HepG2 (cell line): ENCODE data around the gene MT1F. TPM values are rescaled to one million over a fixed set of nuclear protein-coding genes. Genes with fewer than 3 reads are reported as not detected.

Source experiments
- ATAC-seq: fragments of 200-7000 bp; cut with Tn5 transposase; 3 replicates; pipeline ENCODE4 v1.9.1; 2020; ENCODE audit warnings: mild to moderate bottlenecking, moderate library complexity
- BruUV-seq: library from RNA; stranded (reverse); fragments of 400-500 nt; replicated peaks from 2 replicates; lab custom pipeline; 2021; lab: Mats Ljungman, UMichigan
- CTCF ChIA-PET: fragments of 300-600 bp; formaldehyde crosslinking; extraction: SDS; loops from one replicate; lab custom pipeline; 2021; ENCODE audit warnings: low total read pairs, inconsistent platforms, low intra/inter-chr PET ratio; lab: Yijun Ruan, JAX
- POLR2A ChIA-PET: fragments of 350-600 bp; sonication (Branson Sonifier 250); formaldehyde crosslinking; loops from one replicate; lab custom pipeline; 2020; ENCODE audit warnings: antibody characterized with exemption, inconsistent platforms; lab: Yijun Ruan, JAX
- DNase-seq: peaks from one replicate; pipeline ENCODE4 v3.0.0-alpha.2; 2015; ENCODE audit warnings: low spot score
- FAIRE-seq: peaks from 3 replicates; lab custom pipeline; 2011; peaks lifted over from hg19 to GRCh38; lab: Jason Lieb, UNC
- H2AFZ ChIP-seq: one replicate; pipeline ENCODE4 v1.6.1; 2011; ENCODE audit warnings: low read length, inconsistent platforms
- H3K27ac ChIP-seq: fragments of 300-600 bp; 3 replicates; pipeline ENCODE4 v1.8.0; 2011; ENCODE audit warnings: mixed run types, mild to moderate bottlenecking, mixed read lengths, low read length, inconsistent platforms; ENCODE audit not compliant: insufficient read depth; ENCODE audit errors: extremely low read length
- H3K27me3 ChIP-seq, 2 experiments: fragments of 200-600 bp in 1 of 2; 2 replicates in 1 of 2; 3 replicates in 1 of 2; pipeline versions ENCODE4 v1.6.0 to v1.8.0; 2011; ENCODE audit warnings: low read length in 2 of 2, mild to moderate bottlenecking in 2 of 2, moderate library complexity in 2 of 2, inconsistent platforms in 1 of 2; ENCODE audit not compliant: insufficient read depth in 2 of 2, control insufficient read depth in 1 of 2
- H3K36me3 ChIP-seq, 2 experiments: fragments of 200-600 bp in 1 of 2; replicated peaks in 1 of 2; 2 replicates in 1 of 2; 3 replicates in 1 of 2; pipeline versions ENCODE4 v1.5.1 to v1.8.0; 2011; ENCODE audit warnings: low read length in 2 of 2, inconsistent platforms in 1 of 2; ENCODE audit not compliant: insufficient read depth in 2 of 2, control insufficient read depth in 1 of 2
- H3K4me1 ChIP-seq: 2 replicates; pipeline ENCODE4 v1.5.1; 2012; ENCODE audit warnings: low read length, inconsistent platforms; ENCODE audit not compliant: insufficient read depth
- H3K4me2 ChIP-seq: 2 replicates; pipeline ENCODE4 v1.6.0; 2011; ENCODE audit warnings: low read depth, low read length, inconsistent platforms
- H3K4me3 ChIP-seq, 3 experiments: fragments of 200-600 bp in 1 of 3; sonication (generic), shearing (Covaris generic) in 1 of 3; replicated peaks in 1 of 3; 2 replicates each; pipeline ENCODE4 v1.5.1; 2011 to 2016; ENCODE audit warnings: low read length in 3 of 3, inconsistent platforms in 2 of 3, low read depth in 2 of 3, mild to moderate bottlenecking in 2 of 3, control low read depth in 1 of 3, mixed read lengths in 1 of 3; ENCODE audit not compliant: insufficient read depth in 1 of 3
- H3K79me2 ChIP-seq: one replicate; pipeline ENCODE4 v1.6.1; 2011; ENCODE audit warnings: low read length, inconsistent platforms; ENCODE audit not compliant: insufficient read depth
- H3K9ac ChIP-seq: 2 replicates; pipeline ENCODE4 v1.6.0; 2011; ENCODE audit warnings: mild to moderate bottlenecking, low read depth, low read length, inconsistent platforms; ENCODE audit not compliant: insufficient read depth
- H3K9me3 ChIP-seq: 2 replicates; pipeline ENCODE4 v1.5.1; 2012; ENCODE audit warnings: mild to moderate bottlenecking, low read length
- H4K20me1 ChIP-seq: 2 replicates; pipeline ENCODE4 v1.6.0; 2011; ENCODE audit warnings: inconsistent platforms, mild to moderate bottlenecking, low read length, moderate library complexity; ENCODE audit not compliant: insufficient read depth
- LBX2 ChIP-seq: sonication (generic); formaldehyde crosslinking; IDR thresholded peaks from 2 replicates; pipeline ENCODE4 v1.5.0; 2020; ENCODE audit warnings: missing genetic modification reagents, mild to moderate bottlenecking, borderline replicate concordance
- MAFF ChIP-seq: IDR thresholded peaks from 2 replicates; pipeline ENCODE4 v1.6.1; 2011; ENCODE audit warnings: low read depth, low read length, improper control_type of control experiment
- MAFG ChIP-seq: sonication (generic); formaldehyde crosslinking; IDR thresholded peaks from 2 replicates; pipeline ENCODE4 v1.5.1; 2020; ENCODE audit warnings: mild to moderate bottlenecking, missing genetic modification reagents
- MAFK ChIP-seq, 2 experiments: IDR thresholded peaks in 1 of 2; conservative IDR thresholded peaks in 1 of 2; 2 replicates each; pipeline ENCODE4 v1.6.1; 2011; ENCODE audit warnings: improper control_type of control experiment in 2 of 2, low read length in 2 of 2
- ZBTB7B ChIP-seq: sonication (generic); formaldehyde crosslinking; IDR thresholded peaks from 2 replicates; pipeline ENCODE4 v1.4.0; 2020; ENCODE audit warnings: missing genetic modification reagents
- ZHX2 ChIP-seq, 2 experiments: sonication (generic) in 1 of 2; formaldehyde crosslinking in 1 of 2; IDR thresholded peaks; 2 replicates each; pipeline versions ENCODE4 v1.6.1 to v1.9.0; 2014 to 2022; ENCODE audit warnings: antibody characterized with exemption in 1 of 2, borderline replicate concordance in 1 of 2, inconsistent platforms in 1 of 2, low read depth in 1 of 2, missing genetic modification reagents in 1 of 2
- WGBS: methylation state at CpG from one replicate; pipeline ENCODE4 v1.1.6; 2017; ENCODE audit warnings: low lambda C conversion rate; 5-methylcytosine and 5-hydroxymethylcytosine counted together
- in situ Hi-C: cut with HindIII; loops from 2 replicates; pipeline ENCODE4 v1.10.0; 2017; ENCODE audit warnings: low pct_unique_long_range_greater_than_20kb; ENCODE audit not compliant: extremely low pct_ligation_motif_present
- intact Hi-C: fragments of 100-400 bp; cut with micrococcal nuclease; formaldehyde crosslinking; loops from one replicate; pipeline ENCODE4 v1.10.0; 2022; ENCODE audit not compliant: unreplicated experiment
- polyA plus RNA-seq, 8 experiments: library from polyadenylated mRNA; depleted of rRNA in 3 of 8; stranded (reverse) in 7 of 8; unstranded in 1 of 8; fragments of >200 nt; fragmentation: Illumina TruSeq in 4 of 8; extraction: Trizol in 4 of 8; gene quantifications; 2 replicates each; pipeline versions ENCODE4 v1.2.1 to v1.2.3, GENCODE V29; 2011 to 2016; ENCODE audit warnings: low read depth in 4 of 8, missing spikeins in 1 of 8, mixed read lengths in 1 of 8; ENCODE audit not compliant: insufficient read depth in 1 of 8
- total RNA-seq, 5 experiments: library from RNA; depleted of rRNA; stranded (reverse); fragments of >200 nt; fragmentation: Illumina TruSeq; extraction: Trizol; gene quantifications; 2 replicates each; pipeline ENCODE4 v1.2.3, GENCODE V29; 2016; ENCODE audit warnings: low read depth in 1 of 5

Gene MT1F
- total and polyA plus RNA-seq, 2 of the 13 experiments (the other 11 are each of a cell fraction or from before 2014, with no cell fraction given), result 1.9 to 169 TPM

GRCh38 chr16:56683424-56684172, 25.8 kb downstream of the MT1F start:
- intact Hi-C loops, result no loop called here

More at GRCh38 chr16:56683424-56684172, 25.8 kb downstream of the MT1F start:
- no peak for TF ChIP-seq ZHX2 (IDR thresholded peaks at IDR 0.05; ENCODE audit: low read depth)
- TF ChIP-seq ZHX2 (CRISPR knock-in tag; IDR thresholded peaks at IDR 0.05; ENCODE audit: borderline replicate concordance), result no peak
- peak; percentile 71; the same call in 1 of the 2 replicates for TF ChIP-seq MAFG
- peak; percentile 95 to 96 for TF ChIP-seq MAFK (conservative IDR thresholded peaks at IDR 0.05 in 1 of 2, IDR thresholded peaks at IDR 0.05 in 1 of 2; ENCODE audit: low read length in 2 of 2)
- peak; percentile 93 for TF ChIP-seq MAFF
- TF ChIP-seq LBX2 (CRISPR knock-in tag), result no peak
- TF ChIP-seq ZBTB7B (CRISPR knock-in tag), result no peak
- Histone ChIP-seq H3K4me1 (peaks cover 47% of the 10 kb centered on the region), H3K79me2 (no peaks in the 10 kb centered on the region), H3K9ac (no peak overlapping the region), H3K4me2 (peak overlapping the region; percentile 100), H3K36me3 (no peaks in the 10 kb centered on the region), H4K20me1 (no peaks in the 10 kb centered on the region), H3K4me3 (peak overlapping the region; percentile 62 to 83 (median 78); a peak in 4 of 6 replicates), H2AFZ (no peak overlapping the region), H3K9me3 (peaks cover 10% of the 10 kb centered on the region), H3K27me3 (peaks cover 0 to 6% of the 10 kb centered on the region in 2 experiments; a peak in 1 of 5 replicates), H3K27ac (no peak overlapping the region)
- DNase-seq, result no peak
- FAIRE-seq, result no peak
- WGBS, result 91% methylated on average over 5 of the region's 5 CpGs
- CTCF ChIA-PET, result no interaction called here
- in situ Hi-C loops, result no loop called here
- no peak for ATAC-seq
- BruUV-seq, result no TSS peak
- POLR2A ChIA-PET, result interaction anchor here (0.8 to 2.3 kb wide), 6 partner anchors 18 to 77 kb away, joined by 3 to 15 read pairs (median 4); partner anchors contain the start of genes MT1E, MT2A and NUP93
